Measurements from ENCODE around the gene EXOC3L2. TPM values are rescaled to one million over a fixed set of nuclear protein-coding genes. Genes with fewer than 3 reads are reported as not detected.

The EXOC3L2 gene
- polyA plus RNA-seq, 1 experiment, result 0.04 TPM

- DNase-seq (ENCODE audit: low read depth), result no peak
- ChIA-PET CTCF (interaction anchor here (0.7 to 2.3 kb wide), 16 partner anchors 10 to 157 kb away, joined by 3 to 15 read pairs (median 4); partner anchors contain the start of genes BLOC1S3 and TRAPPC6A), POLR2A (no interaction called here)
- H3K36me3 ChIP-seq (ENCODE audit: control insufficient read depth, insufficient read depth, low read length), result 0 out of 2 replicates have a peak, but pooled peaks cover under 1% of the 10 kb centered on the region
- H3K27me3 ChIP-seq (ENCODE audit: control insufficient read depth, insufficient read depth, low read length), result no peaks in the 10 kb centered on the region
- no peak for TF ChIP-seq CTCF (IDR thresholded peaks at IDR 0.05; ENCODE audit: insufficient read depth, low read depth, low read length)
- H3K4me3 ChIP-seq (ENCODE audit: low read depth, low read length), result no peak overlapping the region
Measured at GRCh38 chr19:45249261-45250033, 4.2 kb upstream of the EXOC3L2 start.

GRCh38 chr19:45247136-45247535 is 1.9 kb upstream of the EXOC3L2 start:
- CTCF ChIA-PET, result interaction anchor here (0.6 to 1.0 kb wide), 3 partner anchors 64 to 585 kb away, joined by 3 read pairs; no protein-coding TSS in a partner anchor
- no peaks in the 10 kb centered on the region for H3K27me3 ChIP-seq (ENCODE audit: control insufficient read depth, insufficient read depth, low read length)
- POLR2A ChIA-PET, result no interaction called here
- no peak for TF ChIP-seq CTCF (IDR thresholded peaks at IDR 0.05; ENCODE audit: insufficient read depth, low read depth, low read length)
- H3K36me3 ChIP-seq (ENCODE audit: control insufficient read depth, insufficient read depth, low read length), result no peaks in the 10 kb centered on the region
- no peak overlapping the region for H3K4me3 ChIP-seq (ENCODE audit: low read depth, low read length)
- DNase-seq (ENCODE audit: low read depth), result no peak

GRCh38 chr19:45245826-45246225 is 619 bp upstream of the EXOC3L2 start:
- ChIA-PET CTCF (interaction anchor here (0.7 to 1.3 kb wide), 4 partner anchors 16 to 462 kb away, joined by 3 to 5 read pairs (median 4); no protein-coding TSS in a partner anchor), POLR2A (no interaction called here)
- no peak for TF ChIP-seq CTCF (IDR thresholded peaks at IDR 0.05; ENCODE audit: insufficient read depth, low read depth, low read length)
- Histone ChIP-seq H3K36me3 (ENCODE audit: control insufficient read depth, insufficient read depth, low read length) (no peaks in the 10 kb centered on the region), H3K4me3 (ENCODE audit: low read depth, low read length) (no peak overlapping the region), H3K27me3 (ENCODE audit: control insufficient read depth, insufficient read depth, low read length) (no peaks in the 10 kb centered on the region)
- no peak for DNase-seq (ENCODE audit: low read depth)

- TF ChIP-seq CTCF (IDR thresholded peaks at IDR 0.05; ENCODE audit: insufficient read depth, low read depth, low read length), result no peak
- H3K36me3 ChIP-seq (ENCODE audit: control insufficient read depth, insufficient read depth, low read length), result no peaks in the 10 kb centered on the region
- no peak overlapping the region for H3K4me3 ChIP-seq (ENCODE audit: low read depth, low read length)
- DNase-seq (ENCODE audit: low read depth), result no peak
- CTCF ChIA-PET, result no interaction called here
- POLR2A ChIA-PET, result no interaction called here
- no peaks in the 10 kb centered on the region for H3K27me3 ChIP-seq (ENCODE audit: control insufficient read depth, insufficient read depth, low read length)
Measured at GRCh38 chr19:45244133-45244794, 943 bp downstream of the EXOC3L2 start.

GRCh38 chr19:45243144-45243732 is 2.0 kb downstream of the EXOC3L2 start:
- H3K27me3 ChIP-seq (ENCODE audit: control insufficient read depth, insufficient read depth, low read length), result no peaks in the 10 kb centered on the region
- no peaks in the 10 kb centered on the region for H3K36me3 ChIP-seq (ENCODE audit: control insufficient read depth, insufficient read depth, low read length)
- H3K4me3 ChIP-seq (ENCODE audit: low read depth, low read length), result no peak overlapping the region
- TF ChIP-seq CTCF (IDR thresholded peaks at IDR 0.05; ENCODE audit: insufficient read depth, low read depth, low read length), result no peak
- CTCF ChIA-PET, result no interaction called here
- DNase-seq (ENCODE audit: low read depth), result no peak
- POLR2A ChIA-PET, result no interaction called here
